Measurements from ENCODE around the gene ANLN.

DNA sequence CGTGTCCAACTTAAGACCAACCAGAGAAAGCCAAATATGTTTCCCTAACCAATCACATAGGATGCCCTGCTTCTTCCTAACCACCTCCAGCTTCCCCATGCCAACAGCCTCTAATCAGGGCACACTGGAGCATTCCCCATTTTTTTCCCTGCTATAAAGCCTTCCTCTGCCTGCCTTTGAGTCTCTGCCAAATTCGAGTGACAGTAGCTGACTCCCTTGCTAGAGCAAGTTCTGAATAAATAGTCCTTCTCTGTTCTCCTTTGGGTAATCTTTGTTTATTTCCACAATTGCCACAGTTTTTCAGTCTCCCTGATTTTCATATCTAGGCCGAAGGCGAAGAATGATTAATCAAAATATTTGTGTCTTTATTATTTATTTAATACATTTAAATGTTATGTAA, 96.7 kb downstream of the ANLN start:
- TF ChIP-seq EZH2 (IDR thresholded peaks at IDR 0.05; ENCODE audit: borderline replicate concordance, low read length) (no peak), CTCF (conservative IDR thresholded peaks at IDR 0.05 in 1 of 2, IDR thresholded peaks at IDR 0.05 in 1 of 2; ENCODE audit: extremely low read depth in 1 of 2, insufficient read depth in 1 of 2, low read depth in 1 of 2, low read length in 2 of 2) (no peak)
